PC-3 (cell line): ENCODE measurements around the gene OR9G1.

Experiments used
- CTCF ChIP-seq: fragments of 300-600 bp; sonication (generic); conservative IDR thresholded peaks from 2 replicates; pipeline ENCODE4 v1.5.1; 2017; ENCODE audit warnings: antibody characterized with exemption, low read depth, mild to moderate bottlenecking, low read length
- EZH2 ChIP-seq: fragments of 300-600 bp; sonication (generic); IDR thresholded peaks from one replicate; pipeline ENCODE4 v1.6.1; 2017; ENCODE audit warnings: antibody characterized with exemption, mild to moderate bottlenecking, low read length; ENCODE audit not compliant: unreplicated experiment
- EZH2phosphoT487 ChIP-seq: fragments of 300-600 bp; sonication (generic); IDR thresholded peaks from 2 replicates; pipeline ENCODE4 v1.6.1; 2018; ENCODE audit warnings: mild to moderate bottlenecking, antibody characterized with exemption, low read length, borderline replicate concordance

DNA sequence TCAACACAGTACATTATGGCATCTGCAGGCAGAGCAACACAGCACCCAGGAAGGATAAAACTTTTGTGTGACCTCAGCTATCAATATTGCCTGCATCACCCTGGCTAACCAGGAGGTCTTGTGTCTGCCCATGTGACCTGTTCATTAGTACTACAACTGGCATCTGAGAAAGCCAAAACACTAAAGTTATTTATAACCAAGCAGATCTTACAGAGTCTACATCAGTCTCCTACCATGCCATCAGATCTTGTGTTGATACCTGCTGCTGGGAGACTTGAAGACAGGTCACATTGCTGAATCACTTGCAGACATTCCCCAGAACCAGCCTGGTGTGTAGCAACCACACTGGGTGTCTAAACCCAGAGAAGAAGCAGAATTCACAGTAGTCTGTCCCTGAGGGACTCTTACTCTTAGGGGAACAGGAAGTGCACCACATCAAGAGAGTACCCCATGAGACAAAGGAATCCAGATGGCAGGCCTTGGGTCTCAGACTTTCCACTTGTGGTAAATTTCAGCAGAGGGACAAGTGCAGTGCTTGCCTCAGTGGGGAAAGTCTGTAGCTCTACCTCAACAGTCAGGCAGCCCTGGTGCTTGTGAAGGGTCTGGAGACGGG is 7.0 kb downstream of the OR9G1 start:
- no peak for TF ChIP-seq CTCF
- no peak for TF ChIP-seq EZH2phosphoT487
- no peak for TF ChIP-seq EZH2
